Suprapubic skin (tissue), 3 donors: ENCODE data around the gene GATAD2A.

Source experiments
- POLR2AphosphoS5 ChIP-seq, 3 donors: sonication (generic); formaldehyde crosslinking; IDR thresholded peaks; one replicate each; pipeline ENCODE4 v1.6.1; 2017; ENCODE audit warnings: antibody characterized with exemption in 3 of 3
- TF ChIP-seq, protein P1 (sequence below), 2 donors: fragments of 200-600 bp in 1 of 2; fragments of 450-650 bp in 1 of 2; sonication (generic) in 1 of 2; IDR thresholded peaks; one replicate each; pipeline ENCODE4 v1.5.1; 2016 to 2019; ENCODE audit warnings: antibody characterized with exemption in 2 of 2, mild to moderate bottlenecking in 1 of 2, moderate library complexity in 1 of 2

- TF ChIP-seq POLR2AphosphoS5 (IDR thresholded peaks at IDR 0.05): no peak
- TF ChIP-seq, protein P1, sequence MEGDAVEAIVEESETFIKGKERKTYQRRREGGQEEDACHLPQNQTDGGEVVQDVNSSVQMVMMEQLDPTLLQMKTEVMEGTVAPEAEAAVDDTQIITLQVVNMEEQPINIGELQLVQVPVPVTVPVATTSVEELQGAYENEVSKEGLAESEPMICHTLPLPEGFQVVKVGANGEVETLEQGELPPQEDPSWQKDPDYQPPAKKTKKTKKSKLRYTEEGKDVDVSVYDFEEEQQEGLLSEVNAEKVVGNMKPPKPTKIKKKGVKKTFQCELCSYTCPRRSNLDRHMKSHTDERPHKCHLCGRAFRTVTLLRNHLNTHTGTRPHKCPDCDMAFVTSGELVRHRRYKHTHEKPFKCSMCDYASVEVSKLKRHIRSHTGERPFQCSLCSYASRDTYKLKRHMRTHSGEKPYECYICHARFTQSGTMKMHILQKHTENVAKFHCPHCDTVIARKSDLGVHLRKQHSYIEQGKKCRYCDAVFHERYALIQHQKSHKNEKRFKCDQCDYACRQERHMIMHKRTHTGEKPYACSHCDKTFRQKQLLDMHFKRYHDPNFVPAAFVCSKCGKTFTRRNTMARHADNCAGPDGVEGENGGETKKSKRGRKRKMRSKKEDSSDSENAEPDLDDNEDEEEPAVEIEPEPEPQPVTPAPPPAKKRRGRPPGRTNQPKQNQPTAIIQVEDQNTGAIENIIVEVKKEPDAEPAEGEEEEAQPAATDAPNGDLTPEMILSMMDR (IDR thresholded peaks at IDR 0.05): no peak
Observed at GRCh38 chr19:19546751-19547162, 141.3 kb downstream of the GATAD2A start.
